Breast epithelium (tissue), 4 donors: ENCODE measurements around the gene UBXN6. TPM values are rescaled to one million over a fixed set of nuclear protein-coding genes. Genes with fewer than 3 reads are reported as not detected.
A peak's percentile ranks its signal among the peaks of the same experiment; 100 is the strongest.

Source experiments
- DNase-seq, 2 donors: peaks; one replicate each; pipeline ENCODE4 v3.0.0-alpha.2; 2019; ENCODE audit warnings: low spot score in 2 of 2
- H3K27ac ChIP-seq, 2 donors: fragments of 200-600 bp; sonication (generic) in 1 of 2; one replicate each; pipeline ENCODE4 v1.5.1; 2016 to 2019; ENCODE audit warnings: mild to moderate bottlenecking in 1 of 2
- H3K27me3 ChIP-seq, 2 donors: fragments of 200-600 bp; sonication (generic) in 1 of 2; one replicate each; pipeline versions ENCODE4 v1.5.1 to v1.6.0; 2017 to 2019; ENCODE audit warnings: control low read depth in 1 of 2, mild to moderate bottlenecking in 1 of 2
- H3K36me3 ChIP-seq: fragments of 200-600 bp; one replicate; pipeline ENCODE4 v1.5.1; 2019
- H3K4me1 ChIP-seq, 2 donors: fragments of 200-600 bp; sonication (generic); one replicate each; pipeline ENCODE4 v1.5.1; 2016 to 2019; ENCODE audit warnings: control low read depth in 1 of 2
- H3K4me3 ChIP-seq, 3 donors: fragments of 200-600 bp; sonication (generic); 1 replicate in 2 of 3; 2 replicates in 1 of 3; pipeline ENCODE4 v1.5.1; 2016 to 2019; ENCODE audit warnings: mild to moderate bottlenecking in 3 of 3, moderate library complexity in 2 of 3
- H3K9me3 ChIP-seq, 2 donors: fragments of 200-600 bp; sonication (generic) in 1 of 2; one replicate each; pipeline ENCODE4 v1.5.1; 2016 to 2019; ENCODE audit warnings: control low read depth in 1 of 2
- CTCF ChIP-seq, 3 donors: fragments of 450-650 bp; IDR thresholded peaks; one replicate each; pipeline ENCODE4 v1.5.1; 2016 to 2017; ENCODE audit warnings: antibody characterized with exemption in 3 of 3, mild to moderate bottlenecking in 3 of 3, moderate library complexity in 3 of 3
- POLR2A ChIP-seq: fragments of 450-650 bp; IDR thresholded peaks from one replicate; pipeline ENCODE4 v1.6.1; 2016; ENCODE audit warnings: antibody characterized with exemption, mild to moderate bottlenecking, moderate library complexity
- POLR2AphosphoS5 ChIP-seq, 3 donors: sonication (generic); formaldehyde crosslinking; IDR thresholded peaks; one replicate each; pipeline ENCODE4 v1.6.1; 2017; ENCODE audit warnings: antibody characterized with exemption in 3 of 3
- intact Hi-C: fragments of 100-400 bp; cut with DNase I; formaldehyde crosslinking; loops from one replicate; pipeline ENCODE4 v1.15.1; 2023; ENCODE audit warnings: low total_unique reads
- total RNA-seq, 3 donors: library from RNA; depleted of rRNA; stranded (reverse); fragments of >200 nt; gene quantifications; one replicate each; pipeline ENCODE4 v1.1.0, GENCODE V29; 2016

The UBXN6 gene
- total RNA-seq, 3 donors from 2014 or later = 72.9 to 139 (median 91.1) TPM

GRCh38 chr19:4454747-4455718 lies 2.6 kb downstream of the UBXN6 start:
- no peak for TF ChIP-seq POLR2AphosphoS5 (IDR thresholded peaks at IDR 0.05)
- Histone ChIP-seq H3K4me1 (peaks cover 0 to 11% of the 10 kb centered on the region in 2 donors), H3K27ac (peak overlapping the region; percentile 79 to 87), H3K9me3 (no peaks in the 10 kb centered on the region), H3K4me3 (peak overlapping the region in 1 of 3 donors; percentile 83), H3K36me3 (no peaks in the 10 kb centered on the region), H3K27me3 (no peaks in the 10 kb centered on the region)
- intact Hi-C loops = no loop called here
- DNase-seq = no peak

DNA sequence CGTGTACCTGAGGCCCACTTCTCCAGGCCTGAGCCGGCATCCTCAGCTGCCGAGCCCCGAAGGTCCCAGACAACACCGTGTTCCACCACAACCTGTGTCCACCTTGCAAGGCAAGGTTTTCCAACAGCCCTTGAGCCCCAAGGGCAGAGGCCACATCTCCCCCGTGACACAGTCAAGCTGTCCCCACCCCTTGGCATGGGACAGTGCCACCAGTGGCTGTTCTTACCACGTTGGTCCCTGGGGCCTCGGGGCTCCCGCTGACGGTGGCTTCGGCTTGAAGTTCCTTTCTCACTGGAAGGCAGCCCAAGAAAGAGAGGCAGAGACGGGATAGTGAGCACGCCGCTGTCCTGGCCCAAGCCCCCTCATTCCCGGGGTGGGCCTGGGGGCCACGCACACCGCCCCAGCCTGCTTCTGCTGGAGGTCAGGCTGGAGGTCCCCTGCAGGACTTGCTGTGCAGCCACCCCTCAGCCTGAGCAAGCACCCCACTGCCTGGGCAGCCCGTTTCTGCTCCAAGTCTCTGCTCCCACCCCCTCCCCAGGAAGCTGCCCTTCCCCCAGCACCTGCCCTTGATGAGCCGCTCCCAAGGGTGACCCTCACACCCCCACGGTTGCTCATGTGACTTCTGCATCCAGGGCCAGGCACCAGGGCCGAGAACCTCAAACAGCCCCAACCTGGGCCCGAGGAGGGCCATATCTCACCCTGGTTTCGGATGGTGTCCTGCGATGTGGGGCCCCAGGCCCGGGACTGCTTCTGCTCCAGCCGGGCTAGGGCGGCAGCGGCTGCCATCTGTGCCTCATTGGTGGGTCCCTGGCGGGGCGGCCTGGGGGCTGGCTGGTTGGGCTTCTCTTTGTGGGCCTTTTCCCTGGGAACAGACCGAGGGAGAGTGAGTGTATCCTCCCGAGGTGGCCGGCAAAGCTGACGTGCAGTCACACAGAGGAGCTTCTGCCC lies 4.1 kb downstream of the UBXN6 start:
- DNase-seq = no peak
- intact Hi-C loops = no loop called here
- peaks cover under 1% of the 10 kb centered on the region for H3K36me3 ChIP-seq

DNA sequence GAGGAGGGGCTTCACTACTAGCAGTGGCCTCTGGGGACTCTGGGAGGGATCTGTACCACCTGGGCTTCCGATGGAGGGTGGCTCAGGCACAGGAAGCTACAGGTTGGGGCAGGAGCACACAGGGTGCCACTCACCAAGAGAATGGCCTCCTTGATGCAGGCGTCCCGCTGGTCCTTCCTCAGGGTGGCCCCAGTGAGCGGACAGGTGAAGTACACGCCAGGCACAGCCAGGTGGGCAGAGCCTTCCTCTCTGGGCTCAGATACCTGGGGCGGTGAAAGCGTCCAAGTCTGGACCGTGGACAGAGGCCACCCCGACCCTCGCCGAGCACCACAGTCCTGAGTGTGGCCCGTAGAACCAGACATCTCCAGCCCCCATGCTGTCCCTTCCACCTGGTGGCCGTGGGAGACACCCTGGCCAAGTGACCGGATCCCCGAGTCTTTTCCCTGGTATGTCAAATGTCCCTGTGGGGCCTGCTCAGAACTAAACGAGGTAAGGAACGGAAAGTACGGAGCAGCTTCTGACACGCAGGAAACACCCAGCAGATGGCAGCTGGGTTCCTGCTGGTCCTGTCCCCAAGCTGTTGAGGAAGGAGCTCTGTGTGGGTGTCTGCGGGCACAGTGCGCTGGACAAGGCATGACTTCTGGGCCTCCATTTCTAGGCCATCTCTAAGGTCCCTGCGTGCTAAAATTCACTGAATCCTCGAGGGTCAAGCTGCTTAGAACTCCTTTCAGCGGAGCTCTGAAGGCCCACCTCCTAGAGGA lies 5.2 kb downstream of the UBXN6 start:
- Histone ChIP-seq H3K27me3 (no peaks in the 10 kb centered on the region), H3K36me3 (peaks cover 9% of the 10 kb centered on the region), H3K27ac (no peak overlapping the region), H3K4me1 (peaks cover 0 to 11% of the 10 kb centered on the region in 2 donors), H3K4me3 (no peak overlapping the region), H3K9me3 (no peaks in the 10 kb centered on the region)
- no peak for DNase-seq
- intact Hi-C loops = no loop called here
- TF ChIP-seq CTCF (IDR thresholded peaks at IDR 0.05) (no peak), POLR2AphosphoS5 (IDR thresholded peaks at IDR 0.05) (no peak), POLR2A (no peak)

More for the DNA sequence above, 4.1 kb downstream of the UBXN6 start:
- no peak overlapping the region for H3K27ac ChIP-seq
- no peaks in the 10 kb centered on the region for H3K27me3 ChIP-seq
- TF ChIP-seq POLR2AphosphoS5 (IDR thresholded peaks at IDR 0.05) (no peak), POLR2A (no peak), CTCF (IDR thresholded peaks at IDR 0.05) (no peak)
- no peak overlapping the region for H3K4me3 ChIP-seq
- H3K9me3 ChIP-seq = no peaks in the 10 kb centered on the region
- H3K4me1 ChIP-seq = peaks cover 0 to 11% of the 10 kb centered on the region in 2 donors

GRCh38 chr19:4449639-4450028 lies 8.0 kb downstream of the UBXN6 start:
- intact Hi-C loops = no loop called here
- no peaks in the 10 kb centered on the region for H3K27me3 ChIP-seq
- no peak overlapping the region for H3K4me3 ChIP-seq
- peak overlapping the region in 1 of 2 donors; percentile 48 for H3K27ac ChIP-seq
- H3K9me3 ChIP-seq = no peaks in the 10 kb centered on the region
- H3K36me3 ChIP-seq = peaks cover 26% of the 10 kb centered on the region
- no peaks in the 10 kb centered on the region for H3K4me1 ChIP-seq
- TF ChIP-seq POLR2A (no peak), POLR2AphosphoS5 (IDR thresholded peaks at IDR 0.05) (no peak), CTCF (IDR thresholded peaks at IDR 0.05) (no peak)
- DNase-seq = no peak
